Spinal cord (tissue), 10 donors: ENCODE data around the gene CTIF. TPM values are rescaled to one million over a fixed set of nuclear protein-coding genes. Genes with fewer than 3 reads are reported as not detected.

Experiments
- DNase-seq, 6 donors: peaks; one replicate each; pipeline versions ENCODE4 v3.0.0 to v3.0.0-alpha.2; 2013 to 2015; ENCODE audit warnings: low spot score in 6 of 6, low read depth in 4 of 6
- H3K27ac ChIP-seq: one replicate; pipeline ENCODE4 v1.5.1; 2013; ENCODE audit warnings: low read depth, low read length, control low read depth
- H3K27me3 ChIP-seq: one replicate; pipeline ENCODE4 v1.6.1; 2013; ENCODE audit warnings: low read length; ENCODE audit not compliant: control insufficient read depth, insufficient read depth
- H3K36me3 ChIP-seq: one replicate; pipeline ENCODE4 v1.6.1; 2013; ENCODE audit warnings: low read length; ENCODE audit not compliant: control insufficient read depth, insufficient read depth
- H3K4me1 ChIP-seq: one replicate; pipeline ENCODE4 v1.6.1; 2013; ENCODE audit warnings: low read length; ENCODE audit not compliant: control insufficient read depth, insufficient read depth
- H3K4me3 ChIP-seq: one replicate; pipeline ENCODE4 v1.5.1; 2013; ENCODE audit warnings: low read depth, low read length, control low read depth
- H3K9me3 ChIP-seq: one replicate; pipeline ENCODE4 v1.6.1; 2013; ENCODE audit warnings: low read length; ENCODE audit not compliant: control insufficient read depth, insufficient read depth
- WGBS: methylation state at CpG from one replicate; pipeline ENCODE4 v1.1.5; 2013; ENCODE audit warnings: missing lambda C conversion rate; ENCODE audit not compliant: insufficient coverage; 5-methylcytosine and 5-hydroxymethylcytosine counted together
- polyA plus RNA-seq, 2 donors: library from polyadenylated mRNA; unstranded; fragments of 120-200 nt; gene quantifications; one replicate each; pipeline ENCODE4 v1.2.1, GENCODE V29; 2013; ENCODE audit not compliant: insufficient read length in 2 of 2
- total RNA-seq, 2 donors: library from RNA; depleted of rRNA in 1 of 2; stranded (reverse); fragments of 120-200 nt in 1 of 2; fragments of >200 nt in 1 of 2; gene quantifications; one replicate each; pipeline versions ENCODE4 v1.2.3 to v1.2.4, GENCODE V29; 2013 to 2014
- donor health status: healthy.

CTIF gene
- total and polyA plus RNA-seq, 4 donors: 32.5 to 106 (median 72.6) TPM

- peaks cover under 1% of the 10 kb centered on the region for H3K9me3 ChIP-seq
- no CpG with 5 or more reads among the region's 4 CpGs for WGBS
- no peaks in the 10 kb centered on the region for H3K27me3 ChIP-seq
- peaks cover 38% of the 10 kb centered on the region for H3K4me1 ChIP-seq
- H3K4me3 ChIP-seq: no peak overlapping the region
- DNase-seq: no peak
- no peaks in the 10 kb centered on the region for H3K36me3 ChIP-seq
- no peak overlapping the region for H3K27ac ChIP-seq
Measured at GRCh38 chr18:48899558-48900174, 360.8 kb downstream of the CTIF start.

- Histone ChIP-seq H3K9me3 (peaks cover 6% of the 10 kb centered on the region), H3K27ac (no peak overlapping the region), H3K36me3 (peaks cover 3% of the 10 kb centered on the region), H3K27me3 (no peaks in the 10 kb centered on the region), H3K4me3 (no peak overlapping the region), H3K4me1 (peaks cover 31% of the 10 kb centered on the region)
- no CpG with 5 or more reads among the region's 1 CpG for WGBS
- no peak for DNase-seq
Measured at GRCh38 chr18:48900469-48900868, 361.6 kb downstream of the CTIF start.

GRCh38 chr18:48901145-48902022, 362.6 kb downstream of the CTIF start:
- H3K27ac ChIP-seq: peak overlapping the region; percentile 48
- peaks cover 6% of the 10 kb centered on the region for H3K9me3 ChIP-seq
- H3K36me3 ChIP-seq: peaks cover 3% of the 10 kb centered on the region
- WGBS: 38% methylated on average over 3 of the region's 4 CpGs
- DNase-seq: no peak
- peaks cover 31% of the 10 kb centered on the region for H3K4me1 ChIP-seq
- H3K27me3 ChIP-seq: no peaks in the 10 kb centered on the region
- H3K4me3 ChIP-seq: no peak overlapping the region

GRCh38 chr18:48902023-48902855, 363.4 kb downstream of the CTIF start:
- H3K4me1 ChIP-seq: peaks cover 26% of the 10 kb centered on the region
- 33% methylated on average over 27 of the region's 27 CpGs for WGBS
- peaks cover 6% of the 10 kb centered on the region for H3K9me3 ChIP-seq
- no peaks in the 10 kb centered on the region for H3K27me3 ChIP-seq
- H3K36me3 ChIP-seq: peaks cover 3% of the 10 kb centered on the region
- H3K27ac ChIP-seq: peak overlapping the region; percentile 48
- DNase-seq: peak in 4 of 6 donors; percentile 67 to 93 (median 76)
- no peak overlapping the region for H3K4me3 ChIP-seq

- peaks cover 3% of the 10 kb centered on the region for H3K36me3 ChIP-seq
- peaks cover 6% of the 10 kb centered on the region for H3K9me3 ChIP-seq
- 80% methylated on average over 8 of the region's 8 CpGs for WGBS
- no peaks in the 10 kb centered on the region for H3K27me3 ChIP-seq
- DNase-seq: no peak
- H3K4me1 ChIP-seq: peaks cover 23% of the 10 kb centered on the region
- H3K4me3 ChIP-seq: no peak overlapping the region
- peak overlapping the region; percentile 48 for H3K27ac ChIP-seq
Measured at GRCh38 chr18:48902856-48903601, 364.2 kb downstream of the CTIF start.

- peaks cover 3% of the 10 kb centered on the region for H3K36me3 ChIP-seq
- H3K9me3 ChIP-seq: peaks cover 6% of the 10 kb centered on the region
- no peak overlapping the region for H3K4me3 ChIP-seq
- H3K4me1 ChIP-seq: peaks cover 23% of the 10 kb centered on the region
- no peak for DNase-seq
- 100% methylated on average over 2 of the region's 2 CpGs for WGBS
- no peaks in the 10 kb centered on the region for H3K27me3 ChIP-seq
- no peak overlapping the region for H3K27ac ChIP-seq
Measured at GRCh38 chr18:48904091-48904490, 365.3 kb downstream of the CTIF start.

GRCh38 chr18:48904847-48905394, 366.1 kb downstream of the CTIF start:
- H3K4me3 ChIP-seq: no peak overlapping the region
- H3K27ac ChIP-seq: no peak overlapping the region
- H3K4me1 ChIP-seq: peaks cover 23% of the 10 kb centered on the region
- 83% methylated on average over 2 of the region's 3 CpGs for WGBS
- DNase-seq: no peak
- no peaks in the 10 kb centered on the region for H3K27me3 ChIP-seq
- H3K36me3 ChIP-seq: peaks cover 3% of the 10 kb centered on the region
- H3K9me3 ChIP-seq: peaks cover 6% of the 10 kb centered on the region

- Histone ChIP-seq H3K9me3 (peaks cover 6% of the 10 kb centered on the region), H3K4me1 (peaks cover 23% of the 10 kb centered on the region), H3K36me3 (peaks cover 3% of the 10 kb centered on the region), H3K4me3 (no peak overlapping the region), H3K27ac (no peak overlapping the region), H3K27me3 (no peaks in the 10 kb centered on the region)
- no peak for DNase-seq
- WGBS: no CpG with 5 or more reads among the region's 1 CpG
Measured at GRCh38 chr18:48905513-48905912, 366.7 kb downstream of the CTIF start.

- peaks cover 3% of the 10 kb centered on the region for H3K36me3 ChIP-seq
- no peak overlapping the region for H3K27ac ChIP-seq
- WGBS: 70% methylated on average over 2 of the region's 3 CpGs
- H3K4me3 ChIP-seq: no peak overlapping the region
- H3K9me3 ChIP-seq: peaks cover 6% of the 10 kb centered on the region
- no peaks in the 10 kb centered on the region for H3K4me1 ChIP-seq
- DNase-seq: no peak
- no peaks in the 10 kb centered on the region for H3K27me3 ChIP-seq
Measured at GRCh38 chr18:48908916-48909315, 370.1 kb downstream of the CTIF start.
